Right atrium auricular region (tissue), 2 donors: ENCODE data around the gene CDH8. TPM values are rescaled to one million over a fixed set of nuclear protein-coding genes. Genes with fewer than 3 reads are reported as not detected.

Experiments
- DNase-seq: peaks from one replicate; pipeline ENCODE4 v3.0.0-alpha.2; 2019; ENCODE audit warnings: low spot score
- H3K27ac ChIP-seq, 2 donors: fragments of 200-600 bp; sonication (generic); 1 replicate in 1 of 2; 2 replicates in 1 of 2; pipeline ENCODE4 v1.5.1; 2016 to 2019
- H3K27me3 ChIP-seq, 2 donors: fragments of 200-600 bp; sonication (generic); one replicate each; pipeline versions ENCODE4 v1.5.1 to v1.6.0; 2017 to 2019
- H3K36me3 ChIP-seq: fragments of 200-600 bp; sonication (generic); one replicate; pipeline ENCODE4 v1.5.1; 2016
- H3K4me1 ChIP-seq, 2 donors: fragments of 200-600 bp; sonication (generic); one replicate each; pipeline versions ENCODE4 v1.5.1 to v1.6.0; 2017 to 2019
- H3K4me3 ChIP-seq, 2 donors: fragments of 200-600 bp; sonication (generic); 1 replicate in 1 of 2; 2 replicates in 1 of 2; pipeline ENCODE4 v1.5.1; 2017 to 2019; ENCODE audit warnings: mild to moderate bottlenecking in 1 of 2, moderate library complexity in 1 of 2
- H3K9me3 ChIP-seq, 2 donors: fragments of 200-600 bp; sonication (generic); one replicate each; pipeline ENCODE4 v1.5.1; 2019
- total RNA-seq, 2 donors: library from RNA; depleted of rRNA; stranded (reverse); fragments of >200 nt; gene quantifications; one replicate each; pipeline ENCODE4 v1.1.0, GENCODE V29; 2016
- TF ChIP-seq, protein P1 (sequence below), 2 donors: fragments of 200-600 bp; sonication (generic); IDR thresholded peaks; one replicate each; pipeline ENCODE4 v1.5.1; 2019; ENCODE audit warnings: antibody characterized with exemption in 2 of 2

The CDH8 gene
- total RNA-seq, 2 donors from 2014 or later: not detected

- H3K4me3 ChIP-seq: no peak overlapping the region
- TF ChIP-seq, protein P1, sequence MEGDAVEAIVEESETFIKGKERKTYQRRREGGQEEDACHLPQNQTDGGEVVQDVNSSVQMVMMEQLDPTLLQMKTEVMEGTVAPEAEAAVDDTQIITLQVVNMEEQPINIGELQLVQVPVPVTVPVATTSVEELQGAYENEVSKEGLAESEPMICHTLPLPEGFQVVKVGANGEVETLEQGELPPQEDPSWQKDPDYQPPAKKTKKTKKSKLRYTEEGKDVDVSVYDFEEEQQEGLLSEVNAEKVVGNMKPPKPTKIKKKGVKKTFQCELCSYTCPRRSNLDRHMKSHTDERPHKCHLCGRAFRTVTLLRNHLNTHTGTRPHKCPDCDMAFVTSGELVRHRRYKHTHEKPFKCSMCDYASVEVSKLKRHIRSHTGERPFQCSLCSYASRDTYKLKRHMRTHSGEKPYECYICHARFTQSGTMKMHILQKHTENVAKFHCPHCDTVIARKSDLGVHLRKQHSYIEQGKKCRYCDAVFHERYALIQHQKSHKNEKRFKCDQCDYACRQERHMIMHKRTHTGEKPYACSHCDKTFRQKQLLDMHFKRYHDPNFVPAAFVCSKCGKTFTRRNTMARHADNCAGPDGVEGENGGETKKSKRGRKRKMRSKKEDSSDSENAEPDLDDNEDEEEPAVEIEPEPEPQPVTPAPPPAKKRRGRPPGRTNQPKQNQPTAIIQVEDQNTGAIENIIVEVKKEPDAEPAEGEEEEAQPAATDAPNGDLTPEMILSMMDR (IDR thresholded peaks at IDR 0.05): no peak
These were observed 358.5 kb downstream of the CDH8 start for GRCh38 chr16:61677776-61678175.

GRCh38 chr16:61676740-61677139 is 359.5 kb downstream of the CDH8 start:
- peaks cover 0 to 4% of the 10 kb centered on the region in 2 donors for H3K9me3 ChIP-seq
- no peak overlapping the region for H3K27ac ChIP-seq
- no peak for DNase-seq
- TF ChIP-seq, protein P1 (IDR thresholded peaks at IDR 0.05): no peak
- no peaks in the 10 kb centered on the region for H3K27me3 ChIP-seq
- H3K4me1 ChIP-seq: no peaks in the 10 kb centered on the region
- no peaks in the 10 kb centered on the region for H3K36me3 ChIP-seq
- no peak overlapping the region for H3K4me3 ChIP-seq

More at GRCh38 chr16:61677776-61678175, 358.5 kb downstream of the CDH8 start:
- no peaks in the 10 kb centered on the region for H3K4me1 ChIP-seq
- H3K27me3 ChIP-seq: no peaks in the 10 kb centered on the region
- no peaks in the 10 kb centered on the region for H3K36me3 ChIP-seq
- H3K9me3 ChIP-seq: peaks cover 0 to 4% of the 10 kb centered on the region in 2 donors
- DNase-seq: no peak
- no peak overlapping the region for H3K27ac ChIP-seq

GRCh38 chr16:61671161-61671560 is 365.1 kb downstream of the CDH8 start:
- no peak overlapping the region for H3K27ac ChIP-seq
- no peak for DNase-seq
- H3K36me3 ChIP-seq: no peaks in the 10 kb centered on the region
- no peak overlapping the region for H3K4me3 ChIP-seq
- H3K27me3 ChIP-seq: no peaks in the 10 kb centered on the region
- H3K4me1 ChIP-seq: no peaks in the 10 kb centered on the region
- peaks cover 0 to 4% of the 10 kb centered on the region in 2 donors for H3K9me3 ChIP-seq
- TF ChIP-seq, protein P1 (IDR thresholded peaks at IDR 0.05): no peak

GRCh38 chr16:61665512-61665911 is 370.7 kb downstream of the CDH8 start:
- TF ChIP-seq, protein P1 (IDR thresholded peaks at IDR 0.05): no peak
- H3K9me3 ChIP-seq: no peaks in the 10 kb centered on the region
- no peak overlapping the region for H3K4me3 ChIP-seq
- DNase-seq: no peak
- no peak overlapping the region for H3K27ac ChIP-seq
- no peaks in the 10 kb centered on the region for H3K36me3 ChIP-seq
- H3K4me1 ChIP-seq: no peaks in the 10 kb centered on the region
- no peaks in the 10 kb centered on the region for H3K27me3 ChIP-seq

GRCh38 chr16:61659936-61660335 is 376.3 kb downstream of the CDH8 start:
- no peak overlapping the region for H3K4me3 ChIP-seq
- TF ChIP-seq, protein P1 (IDR thresholded peaks at IDR 0.05): no peak
- no peaks in the 10 kb centered on the region for H3K4me1 ChIP-seq
- no peak overlapping the region for H3K27ac ChIP-seq
- no peaks in the 10 kb centered on the region for H3K27me3 ChIP-seq
- H3K9me3 ChIP-seq: no peaks in the 10 kb centered on the region
- no peaks in the 10 kb centered on the region for H3K36me3 ChIP-seq
- no peak for DNase-seq

GRCh38 chr16:61654962-61655361 is 381.3 kb downstream of the CDH8 start:
- TF ChIP-seq, protein P1 (IDR thresholded peaks at IDR 0.05): no peak
- no peaks in the 10 kb centered on the region for H3K9me3 ChIP-seq

More at GRCh38 chr16:61654962-61655361, 381.3 kb downstream of the CDH8 start:
- no peaks in the 10 kb centered on the region for H3K27me3 ChIP-seq
- no peak overlapping the region for H3K27ac ChIP-seq
- no peaks in the 10 kb centered on the region for H3K4me1 ChIP-seq
- H3K36me3 ChIP-seq: no peaks in the 10 kb centered on the region
- DNase-seq: no peak
- no peak overlapping the region for H3K4me3 ChIP-seq
